PC-3 (cell line): ENCODE data around the gene FBXO4.

Experiments used
- EZH2 ChIP-seq: fragments of 300-600 bp; sonication (generic); IDR thresholded peaks from one replicate; pipeline ENCODE4 v1.6.1; 2017; ENCODE audit warnings: antibody characterized with exemption, mild to moderate bottlenecking, low read length; ENCODE audit not compliant: unreplicated experiment
- TF ChIP-seq, protein P1 (sequence below): fragments of 300-600 bp; sonication (generic); conservative IDR thresholded peaks from 2 replicates; pipeline ENCODE4 v1.5.1; 2017; ENCODE audit warnings: antibody characterized with exemption, low read depth, mild to moderate bottlenecking, low read length

DNA sequence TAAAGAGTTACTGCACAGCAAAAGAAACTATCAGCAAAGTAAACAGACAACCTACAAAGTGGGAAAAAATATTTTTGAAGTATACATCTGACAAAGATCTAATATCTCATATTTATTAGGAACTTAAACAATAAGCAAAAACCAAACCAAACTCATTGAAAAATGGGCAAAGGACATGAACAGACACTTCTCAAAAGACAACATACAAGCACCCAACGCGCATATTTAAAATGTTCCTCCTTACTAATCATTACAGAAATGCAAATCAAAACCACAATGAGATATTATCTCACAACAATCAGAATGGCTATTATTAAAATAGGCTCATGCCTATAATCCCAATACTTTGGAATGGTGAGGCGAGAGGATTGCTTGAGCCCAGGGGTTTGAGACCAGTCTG is 48.0 kb downstream of the FBXO4 start:
- TF ChIP-seq, protein P1, sequence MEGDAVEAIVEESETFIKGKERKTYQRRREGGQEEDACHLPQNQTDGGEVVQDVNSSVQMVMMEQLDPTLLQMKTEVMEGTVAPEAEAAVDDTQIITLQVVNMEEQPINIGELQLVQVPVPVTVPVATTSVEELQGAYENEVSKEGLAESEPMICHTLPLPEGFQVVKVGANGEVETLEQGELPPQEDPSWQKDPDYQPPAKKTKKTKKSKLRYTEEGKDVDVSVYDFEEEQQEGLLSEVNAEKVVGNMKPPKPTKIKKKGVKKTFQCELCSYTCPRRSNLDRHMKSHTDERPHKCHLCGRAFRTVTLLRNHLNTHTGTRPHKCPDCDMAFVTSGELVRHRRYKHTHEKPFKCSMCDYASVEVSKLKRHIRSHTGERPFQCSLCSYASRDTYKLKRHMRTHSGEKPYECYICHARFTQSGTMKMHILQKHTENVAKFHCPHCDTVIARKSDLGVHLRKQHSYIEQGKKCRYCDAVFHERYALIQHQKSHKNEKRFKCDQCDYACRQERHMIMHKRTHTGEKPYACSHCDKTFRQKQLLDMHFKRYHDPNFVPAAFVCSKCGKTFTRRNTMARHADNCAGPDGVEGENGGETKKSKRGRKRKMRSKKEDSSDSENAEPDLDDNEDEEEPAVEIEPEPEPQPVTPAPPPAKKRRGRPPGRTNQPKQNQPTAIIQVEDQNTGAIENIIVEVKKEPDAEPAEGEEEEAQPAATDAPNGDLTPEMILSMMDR = no peak
- TF ChIP-seq EZH2 = no peak
